Brain microvascular endothelial cell (primary cell): ENCODE results near the gene SEMA3D.

Source experiments
- DNase-seq: peaks from one replicate; pipeline ENCODE4 v3.0.0-alpha.2; 2020
- H3K27ac ChIP-seq: fragments of 250-450 bp; sonication (Bioruptor Pico); 2 replicates; pipeline ENCODE4 v1.5.1; 2020; ENCODE audit warnings: mild to moderate bottlenecking, moderate library complexity
- H3K27me3 ChIP-seq: fragments of 250-450 bp; sonication (Bioruptor Pico); replicated peaks from 2 replicates; pipeline ENCODE4 v1.5.1; 2020; ENCODE audit warnings: mild to moderate bottlenecking
- H3K36me3 ChIP-seq: fragments of 250-450 bp; sonication (Bioruptor Pico); replicated peaks from 2 replicates; pipeline ENCODE4 v1.5.1; 2020; ENCODE audit warnings: mild to moderate bottlenecking
- H3K4me3 ChIP-seq: 2 replicates; pipeline ENCODE4 v1.5.1; 2011; ENCODE audit warnings: low read depth, mild to moderate bottlenecking, control low read depth, low read length, moderate library complexity
- CTCF ChIP-seq: IDR thresholded peaks from 2 replicates; pipeline ENCODE4 v1.5.1; 2011; ENCODE audit warnings: low read depth, mild to moderate bottlenecking, moderate library complexity, low read length, control low read depth, inconsistent platforms; ENCODE audit errors: missing control alignments
- in situ Hi-C: cut with HindIII; loops from 2 replicates; pipeline ENCODE4 v1.10.0; 2017; ENCODE audit warnings: low sequenced_read_pairs, low pct_ligation_motif_present

SEMA3D gene

DNA sequence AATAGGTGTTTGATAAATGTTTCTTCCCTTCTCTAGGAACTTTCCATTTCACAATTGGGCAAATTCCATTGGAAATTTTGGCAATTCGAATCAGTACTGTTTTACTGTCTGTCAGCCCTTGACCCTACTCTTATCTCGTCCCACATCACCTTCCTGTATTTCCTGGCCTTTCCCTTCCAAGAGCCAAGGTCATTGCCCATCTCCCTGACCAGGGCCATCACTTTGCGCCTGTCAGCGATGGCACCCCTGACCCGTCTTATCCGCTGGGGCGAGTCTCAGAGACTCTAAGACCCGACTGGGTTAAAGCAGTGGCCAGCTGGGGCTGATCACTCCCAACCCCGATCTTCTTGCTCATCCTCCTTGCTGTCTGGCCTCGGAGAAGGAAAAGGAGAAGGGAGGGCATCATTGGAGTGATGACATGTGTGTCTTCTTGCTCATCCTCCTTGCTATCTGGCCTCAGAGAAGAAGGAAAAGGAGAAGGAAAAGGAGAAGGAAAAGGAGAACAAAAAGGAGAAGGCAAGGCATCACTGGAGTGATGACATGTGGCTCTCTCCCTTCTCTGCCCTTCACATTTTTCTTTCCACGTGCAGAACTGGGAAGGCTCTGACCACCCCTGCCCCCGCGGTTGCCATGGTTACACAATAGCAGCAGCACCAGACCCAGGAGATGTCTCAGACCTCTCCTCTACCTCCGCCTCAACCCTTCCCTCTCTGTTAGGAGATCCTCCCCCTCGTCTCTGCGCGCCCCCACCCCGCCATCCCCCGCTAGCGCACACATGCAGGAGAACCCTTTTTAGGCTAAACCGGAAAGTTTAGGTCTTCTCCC is 2.0 kb downstream of the SEMA3D start:
- peak; percentile 51 for DNase-seq
- in situ Hi-C loops = loop anchor here (25.0 kb wide), 1 partner anchor 123 kb away; no protein-coding TSS in a partner anchor
- TF ChIP-seq CTCF = no peak
- Histone ChIP-seq H3K27me3 (no peaks in the 10 kb centered on the region), H3K36me3 (no peaks in the 10 kb centered on the region), H3K27ac (no peak overlapping the region), H3K4me3 (peak overlapping the region; percentile 72)

DNA sequence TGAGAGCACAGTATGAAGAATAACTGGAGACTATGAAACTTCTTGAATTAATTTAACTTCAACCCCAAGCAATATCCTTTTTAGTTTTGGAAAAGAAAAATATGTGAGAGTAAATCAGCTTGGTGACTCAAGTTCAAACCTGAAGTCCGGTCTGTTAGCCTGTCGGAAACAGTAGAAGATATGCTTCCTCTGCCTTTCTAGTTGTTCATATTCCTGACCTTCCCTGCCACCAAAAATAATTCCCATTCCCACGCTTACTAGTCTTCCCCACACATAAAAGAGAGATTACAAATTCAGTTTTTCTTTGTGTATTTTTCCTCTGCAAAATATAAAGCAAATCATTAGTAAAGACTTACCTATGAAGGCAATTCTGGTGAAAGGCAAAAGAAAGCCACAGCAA is 3.6 kb downstream of the SEMA3D start:
- H3K27ac ChIP-seq = no peak overlapping the region
- no peaks in the 10 kb centered on the region for H3K27me3 ChIP-seq
- no peak for DNase-seq
- TF ChIP-seq CTCF = no peak
- H3K36me3 ChIP-seq = no peaks in the 10 kb centered on the region
- in situ Hi-C loops = loop anchor here (25.0 kb wide), 1 partner anchor 121 kb away; no protein-coding TSS in a partner anchor
- H3K4me3 ChIP-seq = no peak overlapping the region

DNA sequence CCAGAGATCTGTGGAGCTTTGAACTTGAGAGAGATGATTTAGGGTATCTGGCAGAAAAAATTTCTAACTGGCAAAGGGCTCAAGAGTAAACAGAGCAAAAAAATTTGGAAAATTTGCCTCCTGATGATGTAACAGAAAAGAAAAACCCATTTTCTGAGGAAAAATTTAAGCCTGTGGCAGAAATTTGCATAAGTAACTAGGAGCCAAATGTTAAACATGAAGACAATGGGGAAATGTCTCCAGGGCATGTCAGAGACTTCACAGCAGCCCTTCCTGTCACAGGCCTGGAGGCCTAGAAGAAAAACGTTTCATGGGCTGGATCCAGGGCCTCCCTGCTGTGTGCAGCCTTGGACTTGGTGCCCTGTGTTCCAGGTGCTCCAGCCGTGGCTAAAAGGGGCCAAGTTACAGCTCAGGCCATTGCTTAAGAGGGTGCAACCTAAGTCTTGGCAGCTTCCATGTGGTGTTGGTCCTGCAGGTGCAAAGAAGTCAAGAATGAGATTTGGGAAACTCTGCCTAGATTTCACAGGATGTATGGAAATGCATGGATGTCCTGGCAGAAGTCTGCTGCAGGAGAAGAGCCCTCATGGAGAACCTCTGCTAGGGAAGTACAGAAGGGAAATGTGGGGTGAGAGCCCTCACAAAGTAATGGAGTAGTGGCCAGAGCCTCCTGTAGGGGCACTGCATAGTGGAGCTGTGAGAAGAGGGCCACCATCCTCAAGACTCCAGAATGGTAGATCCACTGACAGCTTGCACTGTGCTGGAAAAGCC is 8.1 kb downstream of the SEMA3D start:
- DNase-seq = no peak
- no peak for TF ChIP-seq CTCF
- Histone ChIP-seq H3K4me3 (no peak overlapping the region), H3K27me3 (no peaks in the 10 kb centered on the region), H3K36me3 (no peaks in the 10 kb centered on the region), H3K27ac (no peak overlapping the region)
- in situ Hi-C loops = loop anchor here (25.0 kb wide), 1 partner anchor 116 kb away; no protein-coding TSS in a partner anchor

GRCh38 chr7:85177316-85177715 is 9.5 kb downstream of the SEMA3D start:
- no peaks in the 10 kb centered on the region for H3K27me3 ChIP-seq
- in situ Hi-C loops = loop anchor here (25.0 kb wide), 1 partner anchor 115 kb away; no protein-coding TSS in a partner anchor
- no peak for TF ChIP-seq CTCF

DNA sequence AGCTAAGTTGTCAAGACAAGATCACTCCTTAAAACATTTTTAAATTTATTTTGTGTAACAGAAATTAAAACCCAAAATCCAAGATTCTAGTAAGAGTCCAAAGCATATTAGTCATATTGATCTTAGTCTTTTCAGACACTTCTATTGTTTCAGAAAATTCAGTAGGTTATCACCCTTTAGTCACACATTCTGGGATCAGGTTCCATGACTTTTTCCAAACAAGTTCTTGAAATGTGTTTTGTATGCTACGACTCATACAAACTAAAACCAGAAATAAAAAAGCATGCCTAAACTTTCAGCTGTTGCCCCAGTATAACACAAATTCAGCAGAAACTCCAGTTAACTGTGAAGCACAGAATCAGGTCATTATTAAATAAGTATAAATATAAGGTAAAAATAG is 10.7 kb downstream of the SEMA3D start:
- in situ Hi-C loops = loop anchor here (25.0 kb wide), 1 partner anchor 114 kb away; no protein-coding TSS in a partner anchor
- TF ChIP-seq CTCF = no peak
- peak; percentile 27 for DNase-seq
- no peaks in the 10 kb centered on the region for H3K27me3 ChIP-seq
- no peaks in the 10 kb centered on the region for H3K36me3 ChIP-seq
- no peak overlapping the region for H3K4me3 ChIP-seq
- no peak overlapping the region for H3K27ac ChIP-seq

More at GRCh38 chr7:85177316-85177715, 9.5 kb downstream of the SEMA3D start:
- Histone ChIP-seq H3K4me3 (no peak overlapping the region), H3K36me3 (no peaks in the 10 kb centered on the region), H3K27ac (no peak overlapping the region)
- DNase-seq = no peak
